Measurements from ENCODE around the gene PGLYRP4. TPM values are rescaled to one million over a fixed set of nuclear protein-coding genes. Genes with fewer than 3 reads are reported as not detected.

PGLYRP4 gene
- total RNA-seq, 1 experiment from 2014 or later, result not detected

DNA sequence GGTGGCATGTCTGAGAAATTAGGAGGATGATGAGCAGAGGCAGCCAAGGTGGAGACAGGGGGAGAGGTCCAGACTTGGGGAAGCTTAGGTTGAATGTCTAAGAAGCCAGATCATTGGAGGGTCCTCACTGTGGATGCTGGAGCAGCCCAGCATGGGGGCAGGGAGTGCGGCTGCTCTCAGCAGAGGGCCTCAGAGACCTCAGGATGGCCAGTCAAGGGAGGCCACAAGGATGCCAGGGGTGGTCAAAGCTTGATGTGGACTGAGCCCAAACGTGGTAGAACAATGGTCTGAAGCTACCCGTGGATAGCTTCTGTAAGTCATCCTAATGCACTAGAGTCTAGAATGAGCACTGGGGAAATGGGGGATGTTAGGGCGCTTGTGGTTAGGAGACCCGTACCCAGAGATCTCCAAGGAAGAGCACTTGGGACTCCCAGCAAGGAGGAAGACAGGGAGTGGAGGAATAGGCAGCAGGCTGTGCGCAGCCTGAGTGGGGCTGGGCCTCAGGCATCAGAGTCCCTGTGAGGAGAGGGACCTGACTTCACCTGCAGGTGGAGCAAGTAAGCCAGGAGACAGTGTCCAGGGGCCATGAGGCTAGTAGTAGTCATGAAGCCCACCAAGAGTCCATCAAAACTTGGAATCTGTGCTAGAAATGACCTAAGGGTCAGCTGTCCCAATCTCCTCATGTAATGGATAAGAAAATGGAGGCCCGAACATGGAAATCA lies 4.7 kb upstream of the PGLYRP4 start:
- TF ChIP-seq EZH2 (IDR thresholded peaks at IDR 0.05; ENCODE audit: borderline replicate concordance, low read depth, low read length, poor library complexity, severe bottlenecking), result no peak
- peak; percentile 44 for TF ChIP-seq CTCF (conservative IDR thresholded peaks at IDR 0.05; ENCODE audit: low read depth, low read length)
- Histone ChIP-seq H3K4me3 (ENCODE audit: low read depth, low read length, poor library complexity, severe bottlenecking) (no peak overlapping the region), H3K9me3 (ENCODE audit: low read depth, low read length, poor library complexity, severe bottlenecking) (no peaks in the 10 kb centered on the region), H3K27me3 (replicated peaks; ENCODE audit: insufficient read depth, low read depth, low read length, poor library complexity) (peaks cover 50% of the 10 kb centered on the region), H3K36me3 (ENCODE audit: insufficient read depth, low read length, poor library complexity, severe bottlenecking) (no peaks in the 10 kb centered on the region), H3K4me1 (ENCODE audit: insufficient read depth, low read length, poor library complexity, severe bottlenecking) (no peaks in the 10 kb centered on the region), H3K27ac (ENCODE audit: low read depth, low read length, poor library complexity, severe bottlenecking) (no peak overlapping the region)
- ChIA-PET POLR2A (ENCODE audit: low non-redundant PET) (no interaction called here), CTCF (interaction anchor here (0.6 to 3.6 kb wide), 4 partner anchors 18 to 146 kb away, joined by 3 to 20 read pairs (median 4); no protein-coding TSS in a partner anchor)
- intact Hi-C loops (cut with micrococcal nuclease; ENCODE audit: unreplicated experiment), result loop anchor here (5.0 kb wide), 1 partner anchor 49 kb away; no protein-coding TSS in a partner anchor
- BruUV-seq (replicated peaks), result no TSS peak
- no peak for DNase-seq (ENCODE audit: low spot score)

GRCh38 chr1:153352523-153352922 lies 3.9 kb upstream of the PGLYRP4 start:
- no peak for TF ChIP-seq EZH2 (IDR thresholded peaks at IDR 0.05; ENCODE audit: borderline replicate concordance, low read depth, low read length, poor library complexity, severe bottlenecking)
- peak; percentile 94 for TF ChIP-seq CTCF (conservative IDR thresholded peaks at IDR 0.05; ENCODE audit: low read depth, low read length)
- ChIA-PET POLR2A (ENCODE audit: low non-redundant PET) (no interaction called here), CTCF (interaction anchor here (0.6 to 3.6 kb wide), 5 partner anchors 17 to 146 kb away, joined by 3 to 20 read pairs (median 3); no protein-coding TSS in a partner anchor)
- Histone ChIP-seq H3K4me3 (ENCODE audit: low read depth, low read length, poor library complexity, severe bottlenecking) (no peak overlapping the region), H3K4me1 (ENCODE audit: insufficient read depth, low read length, poor library complexity, severe bottlenecking) (no peaks in the 10 kb centered on the region), H3K36me3 (ENCODE audit: insufficient read depth, low read length, poor library complexity, severe bottlenecking) (no peaks in the 10 kb centered on the region), H3K27ac (ENCODE audit: low read depth, low read length, poor library complexity, severe bottlenecking) (no peak overlapping the region), H3K27me3 (replicated peaks; ENCODE audit: insufficient read depth, low read depth, low read length, poor library complexity) (peaks cover 53% of the 10 kb centered on the region), H3K9me3 (ENCODE audit: low read depth, low read length, poor library complexity, severe bottlenecking) (no peaks in the 10 kb centered on the region)
- no TSS peak for BruUV-seq (replicated peaks)
- intact Hi-C loops (cut with micrococcal nuclease; ENCODE audit: unreplicated experiment), result loop anchor here (1.0 to 5.0 kb wide), 2 partner anchors 50 to 143 kb away; no protein-coding TSS in a partner anchor
- DNase-seq (ENCODE audit: low spot score), result peak; percentile 72

GRCh38 chr1:153350321-153350957 lies 1.8 kb upstream of the PGLYRP4 start:
- Histone ChIP-seq H3K27me3 (replicated peaks; ENCODE audit: insufficient read depth, low read depth, low read length, poor library complexity) (peaks cover 66% of the 10 kb centered on the region), H3K4me1 (ENCODE audit: insufficient read depth, low read length, poor library complexity, severe bottlenecking) (no peaks in the 10 kb centered on the region), H3K27ac (ENCODE audit: low read depth, low read length, poor library complexity, severe bottlenecking) (no peak overlapping the region), H3K9me3 (ENCODE audit: low read depth, low read length, poor library complexity, severe bottlenecking) (no peaks in the 10 kb centered on the region), H3K4me3 (ENCODE audit: low read depth, low read length, poor library complexity, severe bottlenecking) (no peak overlapping the region), H3K36me3 (ENCODE audit: insufficient read depth, low read length, poor library complexity, severe bottlenecking) (no peaks in the 10 kb centered on the region)
- ChIA-PET CTCF (interaction anchor here (0.7 kb wide), 2 partner anchors 21 to 304 kb away, joined by 3 to 5 read pairs; no protein-coding TSS in a partner anchor), POLR2A (ENCODE audit: low non-redundant PET) (no interaction called here)
- DNase-seq (ENCODE audit: low spot score), result no peak
- intact Hi-C loops (cut with micrococcal nuclease; ENCODE audit: unreplicated experiment), result loop anchor here (5.0 kb wide), 1 partner anchor 52 kb away; no protein-coding TSS in a partner anchor
- no TSS peak for BruUV-seq (replicated peaks)
- TF ChIP-seq CTCF (conservative IDR thresholded peaks at IDR 0.05; ENCODE audit: low read depth, low read length), result no peak

Data from A673 (cell line).